OCI-LY3 (cell line): Measurements from ENCODE around the gene NR6A1.

ENCODE experiments used
- H2AFZ ChIP-seq: fragments of 200-600, 300-600 bp; shearing (Covaris generic); 2 replicates; pipeline ENCODE4 v1.6.0; 2014; ENCODE audit warnings: antibody characterized with exemption, low read depth, low read length
- H3K27ac ChIP-seq: fragments of 200-600, 300-600 bp; sonication (generic); 2 replicates; pipeline ENCODE4 v1.5.1; 2014; ENCODE audit warnings: mild to moderate bottlenecking, low read length, moderate library complexity, mixed read lengths
- H3K27me3 ChIP-seq: fragments of 200-600, 300-600 bp; sonication (generic); 2 replicates; pipeline ENCODE4 v1.6.1; 2014; ENCODE audit warnings: low read depth, low read length, mixed read lengths
- H3K36me3 ChIP-seq: fragments of 200-600, 300-600 bp; sonication (generic); replicated peaks from 2 replicates; pipeline ENCODE3; 2014; ENCODE audit warnings: low read depth, low read length, mixed read lengths
- H3K4me1 ChIP-seq: fragments of 300-600, 200-600 bp; sonication (generic); 2 replicates; pipeline ENCODE4 v1.6.1; 2014; ENCODE audit warnings: low read length, mixed read lengths
- H3K4me2 ChIP-seq: fragments of 200-600, 300-600 bp; sonication (generic); 2 replicates; pipeline ENCODE4 v1.6.1; 2014; ENCODE audit warnings: low read length, mixed read lengths
- H3K4me3 ChIP-seq: fragments of 300-600, 200-600 bp; sonication (generic); 2 replicates; pipeline ENCODE4 v1.5.1; 2014; ENCODE audit warnings: antibody characterized with exemption, mild to moderate bottlenecking, low read length, moderate library complexity
- H3K79me2 ChIP-seq: fragments of 300-600, 200-600 bp; shearing (Covaris generic); 2 replicates; pipeline ENCODE4 v1.6.1; 2014; ENCODE audit warnings: mild to moderate bottlenecking, low read length, mixed read lengths
- H3K9ac ChIP-seq: fragments of 300-600, 200-600 bp; shearing (Covaris generic); 2 replicates; pipeline ENCODE4 v1.6.0; 2014; ENCODE audit warnings: mild to moderate bottlenecking, low read length, moderate library complexity
- H3K9me3 ChIP-seq: fragments of 200-600, 300-600 bp; shearing (Covaris generic); 2 replicates; pipeline ENCODE4 v1.6.1; 2014; ENCODE audit warnings: low read length, mixed read lengths; ENCODE audit not compliant: insufficient read depth
- H4K20me1 ChIP-seq: fragments of 200-600, 300-600 bp; sonication (generic); 2 replicates; pipeline ENCODE4 v1.6.1; 2016; ENCODE audit warnings: low read length, mixed read lengths; ENCODE audit not compliant: insufficient read depth
- EZH2phosphoT487 ChIP-seq: fragments of 200-600 bp; shearing (Covaris generic); IDR thresholded peaks from 2 replicates; pipeline ENCODE4 v1.6.1; 2018; ENCODE audit warnings: antibody characterized with exemption, mixed run types, low read depth
- TF ChIP-seq, protein P1 (sequence below): fragments of 200-600, 300-600 bp; sonication (generic); IDR thresholded peaks from 2 replicates; pipeline ENCODE4 v1.5.1; 2014; ENCODE audit warnings: antibody characterized with exemption, low read length, low read depth

NR6A1 gene

DNA sequence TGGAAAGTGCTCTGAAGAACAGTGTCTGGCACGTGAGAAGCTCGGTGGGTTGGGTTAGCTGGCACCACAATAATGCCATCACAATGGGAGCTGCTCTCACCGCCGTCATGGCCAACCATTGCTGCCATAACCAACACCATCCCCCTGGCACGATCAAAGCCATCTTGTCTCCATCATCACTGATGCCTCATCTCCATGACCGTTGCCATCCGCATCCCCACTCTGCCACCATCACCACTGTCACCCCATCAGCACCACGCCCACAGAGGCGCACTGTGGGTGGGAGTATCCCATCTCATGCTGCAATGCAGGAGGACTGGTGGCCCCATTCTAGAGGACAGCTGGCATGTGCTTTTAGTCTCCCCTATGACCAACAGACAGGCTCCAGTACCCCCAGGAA is 287.6 kb downstream of the NR6A1 start:
- H3K36me3 ChIP-seq: no peaks in the 10 kb centered on the region
- H2AFZ ChIP-seq: no peak overlapping the region
- no peak overlapping the region for H3K27ac ChIP-seq
- no peaks in the 10 kb centered on the region for H3K27me3 ChIP-seq
- no peak overlapping the region for H3K4me3 ChIP-seq
- peaks cover 7% of the 10 kb centered on the region for H3K4me1 ChIP-seq
- no peaks in the 10 kb centered on the region for H4K20me1 ChIP-seq
- TF ChIP-seq, protein P1, sequence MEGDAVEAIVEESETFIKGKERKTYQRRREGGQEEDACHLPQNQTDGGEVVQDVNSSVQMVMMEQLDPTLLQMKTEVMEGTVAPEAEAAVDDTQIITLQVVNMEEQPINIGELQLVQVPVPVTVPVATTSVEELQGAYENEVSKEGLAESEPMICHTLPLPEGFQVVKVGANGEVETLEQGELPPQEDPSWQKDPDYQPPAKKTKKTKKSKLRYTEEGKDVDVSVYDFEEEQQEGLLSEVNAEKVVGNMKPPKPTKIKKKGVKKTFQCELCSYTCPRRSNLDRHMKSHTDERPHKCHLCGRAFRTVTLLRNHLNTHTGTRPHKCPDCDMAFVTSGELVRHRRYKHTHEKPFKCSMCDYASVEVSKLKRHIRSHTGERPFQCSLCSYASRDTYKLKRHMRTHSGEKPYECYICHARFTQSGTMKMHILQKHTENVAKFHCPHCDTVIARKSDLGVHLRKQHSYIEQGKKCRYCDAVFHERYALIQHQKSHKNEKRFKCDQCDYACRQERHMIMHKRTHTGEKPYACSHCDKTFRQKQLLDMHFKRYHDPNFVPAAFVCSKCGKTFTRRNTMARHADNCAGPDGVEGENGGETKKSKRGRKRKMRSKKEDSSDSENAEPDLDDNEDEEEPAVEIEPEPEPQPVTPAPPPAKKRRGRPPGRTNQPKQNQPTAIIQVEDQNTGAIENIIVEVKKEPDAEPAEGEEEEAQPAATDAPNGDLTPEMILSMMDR: no peak
- no peak for TF ChIP-seq EZH2phosphoT487
- no peak overlapping the region for H3K4me2 ChIP-seq
- H3K9ac ChIP-seq: no peak overlapping the region
- H3K79me2 ChIP-seq: no peaks in the 10 kb centered on the region
- H3K9me3 ChIP-seq: no peaks in the 10 kb centered on the region

DNA sequence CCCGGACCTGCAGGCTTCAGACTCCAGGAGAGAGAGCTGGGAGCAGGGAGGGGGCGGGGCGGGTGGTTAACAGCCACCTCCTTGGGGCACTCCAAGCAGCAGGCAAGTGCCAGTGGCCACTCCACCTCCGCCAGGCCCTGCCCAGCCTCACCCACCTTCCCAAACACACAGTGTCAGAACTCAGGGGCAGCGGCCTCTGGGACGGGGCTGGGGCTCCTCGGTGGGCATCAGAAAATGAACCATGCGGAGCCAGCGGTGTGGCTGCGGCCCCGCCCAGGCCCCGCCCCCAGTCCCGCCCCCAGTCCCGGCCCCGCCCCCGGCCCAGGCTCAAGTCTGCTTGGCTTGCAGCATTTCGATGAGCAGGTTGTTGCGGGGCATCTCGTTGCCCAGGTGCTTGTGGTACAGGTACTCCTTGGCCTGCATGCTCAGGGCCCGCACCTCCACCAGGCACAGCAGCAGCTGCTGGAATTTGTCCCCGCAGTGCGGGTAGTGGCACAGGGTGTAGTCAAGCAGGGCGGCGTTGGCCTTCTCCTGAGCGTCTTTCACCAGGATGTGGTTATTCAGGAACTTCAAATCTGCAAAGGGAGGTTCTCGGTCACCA is 288.6 kb downstream of the NR6A1 start:
- H4K20me1 ChIP-seq: no peaks in the 10 kb centered on the region
- no peaks in the 10 kb centered on the region for H3K36me3 ChIP-seq
- H3K27ac ChIP-seq: no peak overlapping the region
- H3K9me3 ChIP-seq: no peaks in the 10 kb centered on the region
- peaks cover 7% of the 10 kb centered on the region for H3K4me1 ChIP-seq
- H3K79me2 ChIP-seq: no peaks in the 10 kb centered on the region
- TF ChIP-seq EZH2phosphoT487: no peak
- TF ChIP-seq, protein P1: no peak
- no peaks in the 10 kb centered on the region for H3K27me3 ChIP-seq
- H2AFZ ChIP-seq: no peak overlapping the region
- no peak overlapping the region for H3K4me2 ChIP-seq
- no peak overlapping the region for H3K4me3 ChIP-seq
- no peak overlapping the region for H3K9ac ChIP-seq

DNA sequence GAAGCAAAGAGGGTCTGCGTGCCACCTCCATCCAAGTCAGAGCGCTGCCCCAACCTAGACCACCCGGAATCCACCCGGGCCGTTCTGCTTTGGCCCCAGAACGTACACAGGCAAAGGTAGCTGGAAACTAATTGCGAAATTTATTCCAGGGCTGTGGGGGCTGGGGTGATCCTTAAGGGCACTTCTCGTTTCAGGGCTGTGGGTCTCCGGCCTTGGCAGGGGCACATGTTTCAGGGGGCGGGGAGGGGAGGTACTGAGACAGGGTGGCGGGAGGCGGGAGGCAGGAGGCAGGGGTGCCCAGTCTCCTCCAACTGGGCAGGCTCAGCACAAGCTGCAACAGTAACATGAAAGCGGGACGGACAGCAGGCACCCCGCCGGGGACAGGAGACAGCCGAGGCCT is 290.0 kb downstream of the NR6A1 start:
- Histone ChIP-seq H3K4me3 (no peak overlapping the region), H3K4me1 (peaks cover 10% of the 10 kb centered on the region), H2AFZ (0 out of 2 replicates have a peak overlapping the region, but pooled peaks have one; percentile 96), H3K27me3 (no peaks in the 10 kb centered on the region), H3K9me3 (no peaks in the 10 kb centered on the region), H3K27ac (no peak overlapping the region), H3K79me2 (no peaks in the 10 kb centered on the region), H4K20me1 (no peaks in the 10 kb centered on the region), H3K9ac (no peak overlapping the region), H3K36me3 (no peaks in the 10 kb centered on the region), H3K4me2 (no peak overlapping the region)
- TF ChIP-seq, protein P1: no peak
- TF ChIP-seq EZH2phosphoT487: no peak

DNA sequence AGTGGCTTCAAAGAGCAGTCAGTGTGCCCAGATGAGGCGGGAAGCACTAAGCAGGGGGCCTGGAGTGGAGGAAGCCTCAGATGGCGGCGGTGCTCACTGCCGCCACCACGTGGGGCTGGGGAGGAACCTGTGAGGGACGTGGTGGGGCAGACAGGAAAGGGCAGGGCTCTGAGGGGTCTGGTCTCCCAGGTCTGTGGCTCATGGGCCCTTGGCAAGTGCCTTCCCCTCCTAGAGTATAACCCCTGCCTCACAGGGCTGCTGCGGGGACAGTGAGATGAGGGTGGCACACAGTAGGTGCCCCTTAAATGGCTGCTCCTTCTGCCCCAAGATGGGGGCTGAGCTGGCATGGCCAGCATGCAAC is 290.5 kb downstream of the NR6A1 start:
- peak overlapping the region; percentile 96 for H2AFZ ChIP-seq
- TF ChIP-seq, protein P1: peak; percentile 74
- no peak for TF ChIP-seq EZH2phosphoT487
- peaks cover 14% of the 10 kb centered on the region for H3K4me1 ChIP-seq
- no peaks in the 10 kb centered on the region for H3K79me2 ChIP-seq
- peak overlapping the region; percentile 13; the same call in 1 of the 2 replicates for H3K9ac ChIP-seq
- peak overlapping the region; percentile 31; the same call in 1 of the 2 replicates for H3K4me3 ChIP-seq
- no peak overlapping the region for H3K27ac ChIP-seq
- H3K27me3 ChIP-seq: no peaks in the 10 kb centered on the region
- no peaks in the 10 kb centered on the region for H4K20me1 ChIP-seq
- H3K36me3 ChIP-seq: no peaks in the 10 kb centered on the region
- peak overlapping the region; percentile 67 for H3K4me2 ChIP-seq
- no peaks in the 10 kb centered on the region for H3K9me3 ChIP-seq
